ENCODE results near the gene CYP2A13.
"Not testable (repeated sequence)": the region's sequence is repeated elsewhere in the genome, so short reads cannot be mapped to it uniquely, and the experiment has no call there.

Gene CYP2A13

DNA sequence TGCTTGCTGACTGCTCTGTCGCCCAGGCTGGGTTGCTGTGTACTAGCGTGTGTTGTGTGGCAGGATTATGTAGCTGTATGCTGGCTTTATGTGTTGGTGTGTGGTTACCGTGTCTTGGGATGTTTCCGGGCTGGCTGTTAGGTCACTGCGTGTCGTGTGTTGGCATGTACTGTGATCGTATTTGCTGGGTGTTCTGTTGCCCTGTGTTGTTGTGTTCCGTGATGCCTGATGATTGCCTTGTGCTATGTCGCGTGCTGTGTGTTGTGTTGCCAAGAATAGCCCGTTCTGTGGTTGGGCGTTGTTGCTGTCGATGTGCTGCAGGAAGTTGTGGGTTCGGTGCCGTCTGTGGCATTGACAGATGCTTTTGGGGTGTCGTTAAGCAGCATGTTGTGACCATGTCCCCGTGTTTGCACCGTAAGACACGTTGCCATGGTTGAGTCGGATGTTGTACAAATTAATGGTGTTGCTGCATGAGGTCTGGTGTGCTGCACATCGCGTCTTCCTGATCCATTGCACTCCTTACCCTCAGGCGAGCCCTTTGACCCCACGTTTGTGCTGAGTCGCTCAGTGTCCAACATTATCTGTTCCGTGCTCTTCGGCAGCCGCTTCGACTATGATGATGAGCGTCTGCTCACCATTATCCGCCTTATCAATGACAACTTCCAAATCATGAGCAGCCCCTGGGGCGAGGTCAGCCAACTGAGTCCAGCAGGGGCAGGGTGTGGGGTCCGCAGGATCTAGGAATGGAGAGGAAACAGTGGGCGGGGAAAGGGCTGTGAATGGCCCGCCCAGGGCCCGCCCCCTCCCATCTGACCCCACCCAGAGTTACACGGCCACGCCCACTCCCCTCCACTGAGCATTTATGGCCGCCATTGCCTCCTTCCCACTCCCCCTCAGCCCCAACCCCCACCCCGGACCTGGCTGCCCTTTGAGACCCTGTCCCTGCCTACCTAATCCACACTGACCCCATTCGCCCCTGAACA lies 33.0 kb downstream of the CYP2A13 start:
- DNase-seq, result not testable (repeated sequence)

DNA sequence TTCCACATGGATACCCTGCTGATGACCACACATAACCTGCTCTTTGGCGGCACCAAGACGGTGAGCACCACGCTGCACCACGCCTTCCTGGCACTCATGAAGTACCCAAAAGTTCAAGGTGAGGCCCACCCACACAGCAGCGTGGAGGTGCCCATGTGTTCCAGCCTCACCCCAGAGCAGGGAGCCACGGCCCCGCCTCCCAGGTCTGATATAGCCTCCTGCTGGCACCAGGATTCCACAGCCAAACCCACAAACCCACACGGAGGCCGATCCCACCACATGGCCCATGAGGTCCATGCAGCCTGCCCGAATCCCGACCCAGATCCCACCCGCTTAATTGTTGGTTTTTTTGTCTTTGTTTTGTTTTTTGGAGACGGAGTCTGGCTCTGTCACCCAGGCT lies 34.6 kb downstream of the CYP2A13 start:
- DNase-seq, result not testable (repeated sequence)

DNA sequence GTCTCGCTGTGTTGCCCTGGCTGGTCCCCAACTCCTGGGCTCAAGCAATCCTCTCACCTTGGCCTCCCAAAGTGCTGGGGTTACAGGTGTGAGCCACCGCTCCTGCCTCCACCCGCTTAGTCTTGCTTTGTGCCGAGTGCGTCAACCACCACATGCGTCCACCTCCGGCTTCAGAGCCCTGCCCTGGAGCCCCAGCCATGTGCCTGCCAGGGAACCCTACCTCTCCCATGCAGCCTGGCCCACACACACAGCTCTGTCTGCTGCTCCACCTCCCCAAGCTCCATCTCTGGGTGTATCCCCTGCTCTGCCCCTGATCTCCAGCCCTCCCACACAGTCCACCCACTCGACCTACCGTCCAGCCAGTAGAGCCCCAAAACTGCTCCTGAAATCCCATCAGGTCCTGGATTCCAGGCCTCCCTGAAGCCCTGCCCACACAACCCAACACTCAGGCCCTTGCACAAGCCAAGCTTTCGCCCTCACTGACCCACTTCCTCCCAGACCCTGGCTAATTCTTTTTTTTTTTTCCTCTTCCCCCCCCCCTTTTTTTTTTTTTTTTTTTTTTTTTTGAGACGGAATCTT lies 35.6 kb downstream of the CYP2A13 start:
- DNase-seq, result no peak

DNA sequence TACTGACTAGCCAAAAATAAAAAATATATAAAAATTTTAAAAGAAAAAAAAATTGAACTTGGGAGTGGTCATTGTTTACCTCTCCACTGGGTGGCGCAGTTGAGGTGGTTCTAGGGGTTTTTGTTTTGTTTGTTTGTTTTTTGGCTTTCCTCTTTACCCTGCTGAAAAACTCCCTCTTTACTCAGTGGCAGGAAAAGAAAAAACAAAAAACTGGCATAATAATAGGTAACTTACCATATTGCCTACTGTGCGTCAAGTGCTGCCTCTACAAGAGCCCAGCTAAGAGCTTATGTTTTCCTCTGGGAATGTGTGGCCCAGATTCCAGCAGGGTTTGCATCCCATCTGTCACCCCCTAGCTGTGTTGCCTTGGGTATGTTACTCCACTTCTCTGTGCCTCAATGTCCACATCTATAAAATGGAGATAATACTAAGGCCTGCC lies 38.5 kb downstream of the CYP2A13 start:
- not testable (repeated sequence) for DNase-seq

DNA sequence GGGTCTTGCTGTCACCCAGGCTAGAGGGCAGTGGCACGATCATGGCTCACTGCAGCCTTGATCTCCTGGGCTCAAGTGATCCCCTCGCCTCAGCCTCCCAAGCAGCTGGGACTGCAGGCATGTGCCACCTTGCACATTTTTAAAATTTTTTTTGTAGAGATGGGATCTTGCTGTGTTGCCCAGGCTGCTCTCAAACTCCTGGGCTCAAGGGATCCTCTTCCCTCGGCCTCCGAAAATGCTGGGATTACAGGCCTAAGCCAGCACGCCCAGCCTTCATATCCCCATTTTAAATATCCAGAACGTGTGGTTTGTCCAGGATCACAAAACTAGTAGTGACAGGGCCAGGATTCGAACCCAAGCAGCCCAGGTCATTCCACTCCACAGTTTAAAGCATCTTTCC lies 39.1 kb downstream of the CYP2A13 start:
- not testable (repeated sequence) for DNase-seq

DNA sequence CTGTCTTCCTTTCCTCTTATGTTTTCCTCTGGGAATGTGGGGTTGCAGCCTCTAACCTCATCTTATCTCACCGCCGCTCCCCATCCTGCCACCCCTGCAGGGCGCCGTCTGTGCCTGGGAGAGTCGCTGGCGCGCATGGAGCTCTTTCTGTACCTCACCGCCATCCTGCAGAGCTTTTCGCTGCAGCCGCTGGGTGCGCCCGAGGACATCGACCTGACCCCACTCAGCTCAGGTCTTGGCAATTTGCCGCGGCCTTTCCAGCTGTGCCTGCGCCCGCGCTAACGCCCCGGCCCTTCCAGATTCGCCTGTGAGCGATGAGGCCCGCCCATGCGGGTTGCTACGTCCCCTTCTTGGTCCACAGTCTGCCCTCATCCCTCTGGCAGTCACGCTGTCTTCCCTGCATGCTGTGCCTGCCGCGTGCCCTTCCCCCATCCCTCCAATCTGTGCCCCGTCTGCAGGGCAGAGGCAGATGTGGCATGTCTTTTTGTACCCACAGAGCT lies 39.6 kb downstream of the CYP2A13 start:
- DNase-seq, result not testable (repeated sequence)

DNA sequence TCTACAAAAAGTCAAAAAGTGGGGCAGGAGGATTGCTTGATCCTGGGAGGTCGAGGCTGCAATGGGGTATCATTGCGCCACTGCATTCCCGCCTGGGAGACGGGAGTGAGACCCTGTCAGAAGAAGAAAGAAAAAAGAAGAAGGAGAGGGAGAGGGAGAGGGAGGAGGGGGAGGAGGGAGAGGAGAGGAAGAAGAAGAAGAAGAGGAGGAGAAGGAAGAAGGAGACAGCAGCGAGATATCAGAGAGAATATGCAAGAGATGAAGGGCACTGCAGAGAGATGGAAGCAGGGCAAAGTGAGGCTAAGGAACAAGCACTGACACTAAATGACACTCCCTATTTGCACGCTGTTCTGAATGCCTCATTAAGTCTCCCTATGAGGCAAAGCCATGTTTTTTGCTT lies 40.4 kb downstream of the CYP2A13 start:
- no peak for DNase-seq

DNA sequence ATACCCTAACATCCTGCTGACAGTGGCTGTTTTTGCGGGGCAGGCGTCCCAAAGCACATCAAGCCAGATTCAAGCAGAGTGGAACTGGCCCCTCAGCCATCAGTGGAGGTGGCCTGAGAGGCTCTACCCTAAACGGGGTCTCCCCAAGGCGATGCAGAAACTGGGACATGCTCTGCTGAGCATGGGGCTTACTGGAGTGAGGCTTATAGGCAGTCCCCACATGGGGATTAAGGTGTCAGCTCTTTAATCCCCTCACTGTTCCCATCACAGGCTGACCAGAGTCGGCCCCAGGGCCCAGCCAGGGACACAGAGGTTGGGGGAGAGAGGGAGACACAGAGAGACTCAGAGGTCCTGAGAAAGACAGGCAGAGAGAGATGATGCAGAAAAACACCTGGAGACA lies 42.9 kb downstream of the CYP2A13 start:
- no peak for DNase-seq

DNA sequence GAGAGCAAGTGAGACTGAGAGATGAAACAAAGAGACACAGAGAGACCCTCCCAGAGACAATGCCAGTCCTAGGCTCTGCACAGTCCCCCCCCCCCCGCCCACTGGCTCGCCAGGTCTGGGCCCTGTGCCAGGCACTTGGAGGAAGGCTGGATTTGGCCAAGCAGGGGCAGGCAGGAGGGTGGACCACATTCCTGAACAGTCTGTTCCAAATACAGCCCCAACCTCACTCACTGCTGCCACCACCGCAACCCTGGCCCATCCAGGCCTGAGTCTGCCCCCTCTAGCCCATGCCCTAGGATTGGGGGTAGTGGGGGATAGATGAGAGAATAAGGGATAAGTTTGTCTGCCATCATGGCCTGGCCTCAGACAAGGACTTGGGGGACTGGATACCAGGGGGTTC lies 45.0 kb downstream of the CYP2A13 start:
- DNase-seq, result no peak

DNA sequence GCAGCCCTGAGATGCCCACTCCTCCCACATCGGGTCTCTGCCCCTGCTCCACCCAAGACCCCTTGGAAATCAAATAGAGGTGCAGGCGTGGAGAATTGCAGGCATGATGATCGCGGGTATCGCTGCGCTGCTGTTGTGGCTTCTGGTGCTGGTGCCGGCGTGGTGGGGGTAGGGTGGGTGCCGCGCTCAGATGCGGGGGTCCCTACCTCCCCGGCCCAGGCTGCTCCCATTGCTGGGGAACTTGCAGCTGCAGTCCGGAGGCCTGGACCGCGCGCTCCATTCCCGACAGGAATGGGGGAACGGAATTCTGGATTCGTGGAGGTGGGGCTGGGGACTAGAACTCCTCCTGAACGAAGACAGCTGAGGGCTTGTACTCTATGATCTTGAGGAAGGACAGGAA lies 46.4 kb downstream of the CYP2A13 start:
- DNase-seq, result no peak

DNA sequence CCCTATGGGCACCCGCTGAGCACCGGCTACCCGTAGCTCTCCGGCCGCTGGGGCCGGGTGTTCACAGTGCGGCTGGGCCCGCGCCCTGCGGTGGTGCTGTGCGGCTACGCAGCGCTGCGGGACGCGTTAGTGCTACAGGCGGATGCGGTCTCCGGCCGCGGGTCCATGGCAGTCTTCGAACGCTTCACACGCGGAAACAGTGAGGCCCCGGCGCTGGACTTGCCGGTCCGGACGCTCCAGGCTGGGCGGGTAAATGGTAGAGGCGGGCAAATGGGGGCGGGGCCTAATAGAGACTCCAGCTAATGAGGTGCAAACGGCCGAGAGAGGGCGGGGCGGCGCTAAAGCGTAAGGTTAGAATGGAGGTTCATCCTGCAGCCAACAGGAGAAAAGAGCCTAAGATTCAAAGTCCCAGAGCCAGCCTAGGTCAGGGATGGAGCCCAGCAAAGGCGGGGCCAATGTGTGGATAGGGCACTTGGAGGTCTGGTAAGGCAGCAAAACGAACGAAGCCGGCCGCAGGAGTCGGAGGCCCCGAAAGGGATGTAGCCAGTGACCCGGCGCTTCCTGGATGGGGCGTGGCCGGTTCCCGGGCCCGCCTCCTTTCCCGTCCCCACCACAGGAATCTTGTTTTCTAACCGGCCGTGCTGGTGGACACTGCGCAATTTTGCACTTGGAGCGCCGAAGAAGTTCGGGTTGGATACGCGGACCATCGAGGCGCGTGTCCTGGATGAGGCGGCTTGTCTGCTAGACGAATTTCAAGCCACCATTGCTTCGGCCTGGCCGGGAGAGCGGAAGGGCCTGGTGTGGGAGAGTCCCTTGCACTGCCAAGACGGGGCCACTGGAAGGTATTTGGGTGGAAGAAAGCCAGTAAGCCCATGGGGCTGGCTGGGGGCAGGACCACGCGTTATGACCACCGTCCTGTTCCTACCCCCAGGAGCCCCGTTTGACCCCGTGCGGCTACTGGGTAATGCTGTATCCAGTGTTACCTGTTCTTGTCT lies 47.4 kb downstream of the CYP2A13 start:
- not testable (repeated sequence) for DNase-seq

DNA sequence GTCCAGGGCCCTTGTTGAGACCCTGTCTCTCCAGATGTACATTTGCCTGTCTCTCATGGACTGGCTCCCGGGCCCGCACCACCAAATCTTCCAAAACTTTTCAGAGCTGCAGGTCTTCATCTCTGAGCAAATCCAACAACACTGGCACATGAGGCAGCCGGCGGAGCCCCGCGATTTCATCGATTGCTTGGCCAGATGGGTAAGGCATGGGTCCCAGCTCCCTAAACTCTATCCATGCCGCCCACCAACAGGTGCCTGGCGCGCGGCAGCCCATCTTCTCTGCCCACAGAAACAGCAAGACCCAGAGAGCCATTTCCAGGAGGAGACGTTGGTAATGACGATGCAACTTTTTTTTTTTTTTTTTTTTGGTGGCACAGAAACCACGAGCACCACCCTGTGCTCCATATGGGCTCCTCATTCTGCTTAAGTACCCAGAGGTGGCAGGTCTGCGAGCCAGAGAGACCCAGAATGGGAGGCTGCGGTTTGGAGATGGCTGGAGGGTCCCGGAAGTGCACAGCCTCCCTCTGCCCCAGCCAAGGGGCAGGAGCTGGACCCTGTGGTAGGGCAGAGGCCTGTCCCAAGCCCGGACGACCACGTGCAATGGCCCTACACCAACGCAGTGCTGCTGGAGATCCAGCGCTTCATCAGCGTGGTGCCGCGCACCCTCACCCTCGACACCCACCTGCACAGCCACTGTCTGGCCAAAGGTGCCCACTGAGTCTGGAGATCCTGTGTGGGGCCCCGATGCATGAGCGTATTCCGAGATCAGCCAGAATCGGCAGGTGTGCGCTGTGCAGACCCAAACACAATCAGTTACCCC lies 48.6 kb downstream of the CYP2A13 start:
- DNase-seq, result no peak

DNA sequence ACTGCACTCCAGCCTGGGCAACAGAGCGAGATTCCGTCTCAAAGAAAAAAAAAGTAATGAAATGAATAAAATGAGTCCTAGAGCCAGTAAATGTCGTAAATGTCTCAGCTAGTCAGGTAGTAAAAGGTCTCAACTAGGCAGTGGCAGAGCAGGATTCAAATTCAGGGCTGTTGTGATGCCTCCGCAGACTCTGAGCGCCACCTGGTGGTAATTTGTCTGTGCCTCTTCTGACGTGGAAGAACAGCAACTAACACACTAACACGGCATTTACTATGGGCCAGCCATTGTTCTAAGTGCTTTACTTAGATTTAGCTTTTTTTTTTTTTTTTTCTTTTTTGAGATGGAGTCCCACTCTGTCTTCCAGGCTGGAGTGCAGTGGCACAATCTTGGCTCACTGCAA lies 56.2 kb downstream of the CYP2A13 start:
- peak; percentile 50 for DNase-seq
